HG03432 (cell line): Measurements from ENCODE around the gene NEMF.
"Not testable (repeated sequence)": the region's sequence is repeated elsewhere in the genome, so short reads cannot be mapped to it uniquely, and the experiment has no call there.

Experiments
- ATAC-seq: cut with Tn5 transposase; IDR thresholded peaks from one replicate; pipeline ENCODE4 v1.9.1; 2021; ENCODE audit warnings: mild to moderate bottlenecking, moderate library complexity; ENCODE audit not compliant: unreplicated experiment

Gene NEMF

GRCh38 chr14:49754570-49755097 is 98.0 kb downstream of the NEMF start:
- no peak for ATAC-seq

- ATAC-seq = not testable (repeated sequence)
These were observed 106.1 kb downstream of the NEMF start for GRCh38 chr14:49746476-49746875.

- no peak for ATAC-seq
These were observed 107.4 kb downstream of the NEMF start for GRCh38 chr14:49745191-49745590.

- not testable (repeated sequence) for ATAC-seq
These were observed 116.9 kb downstream of the NEMF start for GRCh38 chr14:49735669-49736068.

GRCh38 chr14:49733836-49734235 is 118.8 kb downstream of the NEMF start:
- ATAC-seq = no peak

GRCh38 chr14:49732896-49733295 is 119.7 kb downstream of the NEMF start:
- ATAC-seq = no peak
